PC-3 (cell line): ENCODE data around the gene SUMO4. TPM values are rescaled to one million over a fixed set of nuclear protein-coding genes. Genes with fewer than 3 reads are reported as not detected.

Experiments
- ATAC-seq: fragments of 200-7000 bp; cut with Tn5 transposase; 2 replicates; pipeline ENCODE4 v1.9.1; 2020; ENCODE audit warnings: mild to moderate bottlenecking, moderate library complexity
- BruUV-seq: library from RNA; stranded (reverse); fragments of 400-500 nt; replicated peaks from 2 replicates; lab custom pipeline; 2021; lab: Mats Ljungman, UMichigan
- CTCF ChIA-PET: fragments of 300-600 bp; sonication (Branson Sonifier 250); formaldehyde crosslinking; loops from one replicate; lab custom pipeline; 2022; ENCODE audit warnings: antibody characterized with exemption; lab: Charles Lee
- POLR2A ChIA-PET: fragments of 300-600 bp; sonication (Branson Sonifier 250); formaldehyde crosslinking; loops from one replicate; lab custom pipeline; 2022; ENCODE audit warnings: antibody characterized with exemption; ENCODE audit not compliant: unreplicated experiment; lab: Charles Lee
- DNase-seq: peaks from one replicate; pipeline ENCODE4 v3.0.0-alpha.2; 2015
- H2AFZ ChIP-seq: fragments of 300-600 bp; sonication (generic); 2 replicates; pipeline ENCODE4 v1.6.0; 2016; ENCODE audit warnings: antibody characterized with exemption, low read length
- H3F3A ChIP-seq: fragments of 300-600 bp; sonication (generic); one replicate; pipeline ENCODE4 v1.6.0; 2017; ENCODE audit warnings: antibody characterized with exemption, low read length, control low read depth, mild to moderate bottlenecking; ENCODE audit not compliant: unreplicated experiment
- H3K27ac ChIP-seq: fragments of 300-600 bp; sonication (generic); 2 replicates; pipeline ENCODE4 v1.5.1; 2016; ENCODE audit warnings: mild to moderate bottlenecking, low read length
- H3K27me3 ChIP-seq: fragments of 300-600 bp; sonication (generic); 2 replicates; pipeline ENCODE4 v1.6.1; 2016; ENCODE audit warnings: low read length, mixed read lengths
- H3K36me3 ChIP-seq: fragments of 300-600 bp; sonication (generic); 2 replicates; pipeline ENCODE4 v1.6.1; 2016; ENCODE audit warnings: low read depth, mixed run types, low read length, mixed read lengths
- H3K4me1 ChIP-seq: fragments of 300-600 bp; sonication (generic); 2 replicates; pipeline ENCODE4 v1.5.1; 2016; ENCODE audit warnings: low read length; ENCODE audit not compliant: insufficient read depth
- H3K4me2 ChIP-seq: fragments of 300-600 bp; sonication (generic); 2 replicates; pipeline ENCODE4 v1.6.0; 2016; ENCODE audit warnings: low read length
- H3K4me3 ChIP-seq: fragments of 300-600 bp; sonication (generic); 2 replicates; pipeline ENCODE4 v1.5.1; 2016; ENCODE audit warnings: mild to moderate bottlenecking, low read length, mixed read lengths
- H3K79me2 ChIP-seq: fragments of 300-600 bp; sonication (generic); 2 replicates; pipeline ENCODE4 v1.6.1; 2017; ENCODE audit warnings: low read length, mixed read lengths
- H3K9ac ChIP-seq: fragments of 300-600 bp; sonication (generic); 2 replicates; pipeline ENCODE4 v1.6.0; 2016; ENCODE audit warnings: mild to moderate bottlenecking, low read length
- H3K9me2 ChIP-seq: fragments of 300-600 bp; sonication (generic); replicated peaks from 2 replicates; pipeline ENCODE4 v1.6.1; 2016; ENCODE audit warnings: mixed run types, low read length, mixed read lengths
- H3K9me3 ChIP-seq: fragments of 300-600 bp; sonication (generic); 2 replicates; pipeline ENCODE4 v1.6.1; 2016; ENCODE audit warnings: low read length, mixed read lengths
- H4K20me1 ChIP-seq: fragments of 300-600 bp; sonication (generic); 2 replicates; pipeline ENCODE4 v1.6.1; 2016; ENCODE audit warnings: low read length, mixed read lengths
- CTCF ChIP-seq: fragments of 300-600 bp; sonication (generic); conservative IDR thresholded peaks from 2 replicates; pipeline ENCODE4 v1.5.1; 2017; ENCODE audit warnings: antibody characterized with exemption, low read depth, mild to moderate bottlenecking, low read length
- EZH2 ChIP-seq: fragments of 300-600 bp; sonication (generic); IDR thresholded peaks from one replicate; pipeline ENCODE4 v1.6.1; 2017; ENCODE audit warnings: antibody characterized with exemption, mild to moderate bottlenecking, low read length; ENCODE audit not compliant: unreplicated experiment
- EZH2phosphoT487 ChIP-seq: fragments of 300-600 bp; sonication (generic); IDR thresholded peaks from 2 replicates; pipeline ENCODE4 v1.6.1; 2018; ENCODE audit warnings: mild to moderate bottlenecking, antibody characterized with exemption, low read length, borderline replicate concordance
- intact Hi-C: fragments of 100-400 bp; cut with micrococcal nuclease; formaldehyde crosslinking; loops from 2 replicates; pipeline ENCODE4 v1.9.0; 2023
- total RNA-seq: library from RNA; depleted of rRNA; stranded (reverse); fragments of >200 nt; gene quantifications from 2 replicates; pipeline ENCODE4 v1.2.3, GENCODE V29; 2014

Gene SUMO4
- total RNA-seq, 1 experiment from 2014 or later: 0.69 TPM

- no peak overlapping the region for H2AFZ ChIP-seq
- DNase-seq (no peak), ATAC-seq (no peak)
- CTCF ChIA-PET: no interaction called here
- H3K9me3 ChIP-seq: no peaks in the 10 kb centered on the region
- no peaks in the 10 kb centered on the region for H4K20me1 ChIP-seq
- no TSS peak for BruUV-seq
- H3K27me3 ChIP-seq: no peaks in the 10 kb centered on the region
- H3K9me2 ChIP-seq: no peaks in the 10 kb centered on the region
- peaks cover 14% of the 10 kb centered on the region; the same call in 1 of the 2 replicates for H3K4me1 ChIP-seq
- no peak overlapping the region for H3K4me2 ChIP-seq
- intact Hi-C loops: no loop called here
- H3K27ac ChIP-seq: no peak overlapping the region
- H3K36me3 ChIP-seq: no peaks in the 10 kb centered on the region
- no peaks in the 10 kb centered on the region for H3K79me2 ChIP-seq
- TF ChIP-seq CTCF (no peak), EZH2 (no peak)
- H3K9ac ChIP-seq: no peak overlapping the region
- H3K4me3 ChIP-seq: no peak overlapping the region
- no peaks in the 10 kb centered on the region for H3F3A ChIP-seq
- POLR2A ChIA-PET: no interaction called here
Observed at GRCh38 chr6:149436647-149437046, 36.6 kb downstream of the SUMO4 start.

GRCh38 chr6:149437212-149437611, 37.1 kb downstream of the SUMO4 start:
- Histone ChIP-seq H3K27me3 (no peaks in the 10 kb centered on the region), H2AFZ (no peak overlapping the region), H3K79me2 (no peaks in the 10 kb centered on the region), H3K9me2 (no peaks in the 10 kb centered on the region), H3K36me3 (no peaks in the 10 kb centered on the region), H3F3A (no peaks in the 10 kb centered on the region), H3K4me2 (no peak overlapping the region), H4K20me1 (no peaks in the 10 kb centered on the region), H3K4me3 (no peak overlapping the region), H3K27ac (no peak overlapping the region), H3K9me3 (no peaks in the 10 kb centered on the region), H3K9ac (no peak overlapping the region), H3K4me1 (peaks cover 14% of the 10 kb centered on the region; the same call in 1 of the 2 replicates)
- ChIA-PET POLR2A (no interaction called here), CTCF (no interaction called here)
- intact Hi-C loops: no loop called here
- ATAC-seq (no peak), DNase-seq (no peak)
- no TSS peak for BruUV-seq
- TF ChIP-seq EZH2phosphoT487 (no peak), EZH2 (no peak), CTCF (no peak)

GRCh38 chr6:149438855-149439254, 38.8 kb downstream of the SUMO4 start:
- no peak for DNase-seq
- Histone ChIP-seq H3K4me2 (no peak overlapping the region), H3K9ac (no peak overlapping the region), H3K79me2 (no peaks in the 10 kb centered on the region), H3F3A (no peaks in the 10 kb centered on the region), H3K9me3 (no peaks in the 10 kb centered on the region), H3K9me2 (no peaks in the 10 kb centered on the region), H3K27ac (no peak overlapping the region), H3K36me3 (no peaks in the 10 kb centered on the region), H3K4me3 (no peak overlapping the region), H4K20me1 (no peaks in the 10 kb centered on the region), H3K27me3 (no peaks in the 10 kb centered on the region), H3K4me1 (peaks cover 14% of the 10 kb centered on the region; the same call in 1 of the 2 replicates), H2AFZ (no peak overlapping the region)
- no TSS peak for BruUV-seq
- CTCF ChIA-PET: no interaction called here
- no peak for TF ChIP-seq EZH2
- no peak for TF ChIP-seq EZH2phosphoT487
- no peak for TF ChIP-seq CTCF
- intact Hi-C loops: no loop called here
- POLR2A ChIA-PET: interaction anchor here (0.6 kb wide), 1 partner anchor 87 kb away, joined by 4 read pairs; no protein-coding TSS in a partner anchor
- ATAC-seq: no peak
